ENCODE results near the gene SEPTIN8. TPM values are rescaled to one million over a fixed set of nuclear protein-coding genes. Genes with fewer than 3 reads are reported as not detected.

The SEPTIN8 gene
- total and polyA plus RNA-seq, 2 experiments from 2014 or later = 26.9 to 41.9 TPM

DNA sequence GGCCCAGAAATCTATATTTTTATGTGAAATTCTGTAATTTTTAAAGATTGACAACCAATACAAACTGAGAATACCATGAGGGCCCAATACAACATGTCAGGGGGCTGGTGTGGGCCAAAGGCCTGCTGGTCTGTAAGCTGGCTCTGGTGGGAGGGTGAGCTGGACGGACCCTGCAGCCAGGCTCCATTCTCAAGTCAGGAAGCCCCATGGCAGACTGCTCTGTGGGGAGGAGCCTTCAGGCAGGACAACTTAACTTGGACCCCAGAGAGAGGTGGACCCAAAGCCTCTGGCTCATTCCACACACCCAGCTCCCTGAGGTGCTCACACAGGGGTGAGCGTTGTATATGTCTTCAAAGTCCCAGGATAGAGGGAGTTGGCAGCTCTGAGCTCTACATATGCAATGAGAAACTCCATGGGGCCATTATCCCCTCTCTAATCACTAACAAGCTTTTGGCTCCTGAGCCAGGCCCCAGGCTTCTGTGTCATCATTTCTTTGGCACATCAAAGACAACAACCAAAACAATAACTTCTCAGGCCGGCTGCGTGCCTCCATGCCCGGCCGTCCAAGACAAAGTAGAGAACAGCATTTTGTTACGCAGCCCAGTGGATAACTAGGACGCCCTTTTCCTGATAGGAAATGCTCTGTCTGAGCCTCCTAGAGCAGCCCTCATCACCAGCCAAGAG, 6.4 kb downstream of the SEPTIN8 start:
- in situ Hi-C loops (cut with MboI) = no loop called here
- no peak overlapping the region for H3K4me2 ChIP-seq (ENCODE audit: unreplicated experiment)
- H3K27ac ChIP-seq = peak overlapping the region; percentile 24; the same call in 1 of the 2 replicates
- no peak overlapping the region for H3K4me3 ChIP-seq
- H3F3A ChIP-seq (ENCODE audit: insufficient read depth) = peaks cover 16% of the 10 kb centered on the region
- no peaks in the 10 kb centered on the region for H3K9me2 ChIP-seq (ENCODE audit: insufficient read depth)
- peaks cover 91% of the 10 kb centered on the region for H3K79me2 ChIP-seq (ENCODE audit: insufficient read depth)
- H3K27me3 ChIP-seq (replicated peaks; ENCODE audit: insufficient read depth) = no peaks in the 10 kb centered on the region
- no peak overlapping the region for H2AFZ ChIP-seq
- no peaks in the 10 kb centered on the region for H3K36me3 ChIP-seq (ENCODE audit: low read depth)
- H3K9ac ChIP-seq = no peak overlapping the region
- H3K4me1 ChIP-seq (ENCODE audit: insufficient read depth) = peaks cover 39% of the 10 kb centered on the region
- no peaks in the 10 kb centered on the region for H3K9me3 ChIP-seq (ENCODE audit: low read depth)
- H4K20me1 ChIP-seq (ENCODE audit: insufficient read depth) = peaks cover 4% of the 10 kb centered on the region
- WGBS, 2 experiments (ENCODE audit: low coverage in 1 of 2, low lambda C conversion rate in 2 of 2, missing lambda C conversion rate in 2 of 2) = 41 to 48% methylated on average over 8 of the region's 8 CpGs
- DNase-seq = peak; percentile 59
- TF ChIP-seq EZH2phosphoT487 (IDR thresholded peaks at IDR 0.05; ENCODE audit: insufficient read depth, low read depth) (no peak), EZH2 (IDR thresholded peaks at IDR 0.05; ENCODE audit: insufficient read depth, poor library complexity, severe bottlenecking) (no peak)

DNA sequence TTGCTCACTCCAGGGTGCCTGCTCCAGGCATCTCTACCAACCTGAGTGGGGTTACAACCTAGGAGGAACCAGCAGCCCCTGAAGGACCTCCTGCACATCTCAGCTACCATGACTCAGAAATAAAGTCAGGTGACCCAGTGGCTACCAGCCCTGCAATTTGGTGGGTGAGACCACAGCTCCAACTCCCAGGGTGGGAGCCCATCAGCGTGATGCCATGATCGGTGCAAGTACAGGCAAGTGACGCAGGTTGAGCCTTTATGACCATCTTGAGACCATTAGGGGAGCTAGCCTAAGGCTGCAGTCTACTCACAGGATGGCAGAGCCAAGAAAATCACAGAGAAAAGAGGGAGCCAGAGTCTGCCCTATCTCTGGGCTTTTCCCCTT, 8.6 kb downstream of the SEPTIN8 start:
- Histone ChIP-seq H3K9ac (no peak overlapping the region), H3K9me2 (ENCODE audit: insufficient read depth) (no peaks in the 10 kb centered on the region), H3K79me2 (ENCODE audit: insufficient read depth) (peaks cover 75% of the 10 kb centered on the region), H3K27me3 (replicated peaks; ENCODE audit: insufficient read depth) (no peaks in the 10 kb centered on the region), H3K36me3 (ENCODE audit: low read depth) (no peaks in the 10 kb centered on the region), H3K9me3 (ENCODE audit: low read depth) (no peaks in the 10 kb centered on the region), H3K4me3 (no peak overlapping the region), H3K4me2 (ENCODE audit: unreplicated experiment) (no peak overlapping the region), H3K4me1 (ENCODE audit: insufficient read depth) (peaks cover 24% of the 10 kb centered on the region), H3F3A (ENCODE audit: insufficient read depth) (peaks cover 16% of the 10 kb centered on the region), H3K27ac (no peak overlapping the region), H4K20me1 (ENCODE audit: insufficient read depth) (peaks cover 4% of the 10 kb centered on the region), H2AFZ (no peak overlapping the region)
- DNase-seq = no peak
- in situ Hi-C loops (cut with MboI) = no loop called here
- 94 to 95% methylated on average over 3 of the region's 3 CpGs for WGBS, 2 experiments (ENCODE audit: low coverage in 1 of 2, low lambda C conversion rate in 2 of 2, missing lambda C conversion rate in 2 of 2)
- TF ChIP-seq EZH2phosphoT487 (IDR thresholded peaks at IDR 0.05; ENCODE audit: insufficient read depth, low read depth) (no peak), EZH2 (IDR thresholded peaks at IDR 0.05; ENCODE audit: insufficient read depth, poor library complexity, severe bottlenecking) (no peak)

DNA sequence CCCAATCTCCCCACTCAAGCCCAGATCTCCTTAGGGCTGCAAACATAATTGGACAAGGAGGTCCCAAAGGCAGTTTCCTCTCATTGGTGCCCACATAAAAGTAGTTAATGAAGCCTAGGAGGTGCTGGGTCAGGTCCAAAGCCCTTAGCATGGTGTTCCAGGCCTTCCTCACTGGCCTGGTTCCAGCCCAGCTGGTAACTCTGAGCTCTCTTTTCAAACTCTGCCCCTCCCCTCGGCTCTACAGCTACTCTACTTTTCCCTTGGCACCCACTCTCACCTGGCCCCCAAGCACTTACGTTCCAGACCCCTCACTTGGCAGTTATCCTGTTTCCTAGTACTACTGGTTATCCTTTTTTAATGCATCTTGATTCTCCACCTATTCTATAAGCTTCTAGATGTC, 9.9 kb downstream of the SEPTIN8 start:
- peaks cover 62% of the 10 kb centered on the region for H3K79me2 ChIP-seq (ENCODE audit: insufficient read depth)
- peak overlapping the region; percentile 93 for H3K4me2 ChIP-seq (ENCODE audit: unreplicated experiment)
- H3K36me3 ChIP-seq (ENCODE audit: low read depth) = no peaks in the 10 kb centered on the region
- H3K27me3 ChIP-seq (replicated peaks; ENCODE audit: insufficient read depth) = no peaks in the 10 kb centered on the region
- H2AFZ ChIP-seq = no peak overlapping the region
- H3F3A ChIP-seq (ENCODE audit: insufficient read depth) = peaks cover 16% of the 10 kb centered on the region
- peak overlapping the region; percentile 61 for H3K27ac ChIP-seq
- peak overlapping the region; percentile 38; the same call in 1 of the 2 replicates for H3K9ac ChIP-seq
- no peak for TF ChIP-seq EZH2phosphoT487 (IDR thresholded peaks at IDR 0.05; ENCODE audit: insufficient read depth, low read depth)
- no peak for TF ChIP-seq EZH2 (IDR thresholded peaks at IDR 0.05; ENCODE audit: insufficient read depth, poor library complexity, severe bottlenecking)
- H3K9me2 ChIP-seq (ENCODE audit: insufficient read depth) = no peaks in the 10 kb centered on the region
- WGBS, 2 experiments (ENCODE audit: low coverage in 1 of 2, low lambda C conversion rate in 2 of 2, missing lambda C conversion rate in 2 of 2) = 60 to 62% methylated on average over 2 of the region's 2 CpGs
- peaks cover 4% of the 10 kb centered on the region for H4K20me1 ChIP-seq (ENCODE audit: insufficient read depth)
- in situ Hi-C loops (cut with MboI) = no loop called here
- peaks cover 24% of the 10 kb centered on the region for H3K4me1 ChIP-seq (ENCODE audit: insufficient read depth)
- DNase-seq = no peak
- H3K4me3 ChIP-seq = peak overlapping the region; percentile 41; the same call in 1 of the 2 replicates
- no peaks in the 10 kb centered on the region for H3K9me3 ChIP-seq (ENCODE audit: low read depth)

DNA sequence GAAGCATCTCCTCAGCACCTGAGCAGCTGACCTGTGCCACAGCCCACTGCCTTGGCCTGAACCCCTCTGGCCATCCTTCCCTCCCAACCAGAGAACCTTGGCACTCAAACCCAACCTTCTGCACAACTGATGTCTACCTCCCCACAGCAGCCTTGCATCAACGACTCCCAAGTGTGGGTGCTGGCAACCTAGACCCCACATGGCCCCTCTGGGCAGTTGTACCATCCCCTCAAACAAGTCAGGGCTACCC, 10.3 kb downstream of the SEPTIN8 start:
- Histone ChIP-seq H3K4me3 (no peak overlapping the region), H3K9me2 (ENCODE audit: insufficient read depth) (no peaks in the 10 kb centered on the region), H3K4me2 (ENCODE audit: unreplicated experiment) (no peak overlapping the region), H3K27ac (no peak overlapping the region), H2AFZ (no peak overlapping the region), H3F3A (ENCODE audit: insufficient read depth) (peaks cover 16% of the 10 kb centered on the region), H3K36me3 (ENCODE audit: low read depth) (no peaks in the 10 kb centered on the region), H3K9me3 (ENCODE audit: low read depth) (no peaks in the 10 kb centered on the region), H3K9ac (no peak overlapping the region), H3K27me3 (replicated peaks; ENCODE audit: insufficient read depth) (no peaks in the 10 kb centered on the region), H3K4me1 (ENCODE audit: insufficient read depth) (peaks cover 24% of the 10 kb centered on the region), H4K20me1 (ENCODE audit: insufficient read depth) (peaks cover 4% of the 10 kb centered on the region), H3K79me2 (ENCODE audit: insufficient read depth) (peaks cover 58% of the 10 kb centered on the region)
- WGBS, 2 experiments (ENCODE audit: low coverage in 1 of 2, low lambda C conversion rate in 2 of 2, missing lambda C conversion rate in 2 of 2) = 100% methylated on average over 1 of the region's 1 CpG
- no peak for DNase-seq
- TF ChIP-seq EZH2 (IDR thresholded peaks at IDR 0.05; ENCODE audit: insufficient read depth, poor library complexity, severe bottlenecking) (no peak), EZH2phosphoT487 (IDR thresholded peaks at IDR 0.05; ENCODE audit: insufficient read depth, low read depth) (no peak)
- in situ Hi-C loops (cut with MboI) = no loop called here

Measured in GM23248 (cell line).